ENCODE measurements around the gene ITPKB.
A peak's percentile ranks its signal among the peaks of the same experiment; 100 is the strongest.

The ITPKB gene

GRCh38 chr1:226664413-226665101, 74.5 kb downstream of the ITPKB start:
- no peak for DNase-seq

DNA sequence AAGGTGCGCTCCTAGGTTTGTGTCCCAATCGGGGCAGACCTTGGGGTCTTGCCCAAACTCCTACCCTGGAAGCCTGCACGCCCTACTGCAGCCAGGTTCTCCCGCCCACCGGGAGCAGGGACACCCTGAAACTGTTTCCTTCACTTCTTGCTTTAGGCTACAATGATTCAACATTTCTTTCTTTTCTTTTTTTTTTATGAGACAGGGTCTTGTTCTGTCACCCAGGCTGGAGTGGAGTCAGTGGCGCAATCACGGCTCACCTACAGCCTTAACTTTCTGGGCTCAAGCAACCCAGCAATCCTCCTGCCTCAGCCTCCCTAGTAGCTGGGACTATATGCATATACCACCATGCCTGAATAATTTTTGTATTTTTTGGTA, 75.8 kb downstream of the ITPKB start:
- no peak for DNase-seq

- DNase-seq: peak; percentile 84 to 85
Measured at GRCh38 chr1:226662642-226663326, 76.3 kb downstream of the ITPKB start.

DNA sequence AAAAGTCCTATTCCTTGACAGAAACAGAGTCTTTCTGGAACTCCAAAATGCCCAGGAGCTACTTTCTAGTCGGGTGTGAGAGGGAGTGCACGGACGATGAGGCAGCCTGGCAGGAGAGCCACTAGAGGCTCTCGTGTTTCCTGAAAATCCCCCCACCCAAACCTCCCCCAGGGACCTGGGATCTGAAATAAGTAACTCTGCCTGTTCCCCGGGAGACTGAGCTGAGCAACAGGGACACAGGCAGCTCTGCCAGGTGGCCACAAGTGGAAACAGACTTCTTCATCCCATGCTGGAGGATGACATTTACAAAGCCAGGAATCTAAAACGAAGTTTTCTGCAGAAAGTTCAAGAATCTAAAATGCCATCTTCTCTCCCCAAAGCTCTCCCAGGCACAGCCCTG, 77.1 kb downstream of the ITPKB start:
- no peak for DNase-seq

GRCh38 chr1:226661271-226661670, 77.8 kb downstream of the ITPKB start:
- no peak for DNase-seq

- DNase-seq: no peak
Measured at GRCh38 chr1:226660410-226661182, 78.5 kb downstream of the ITPKB start.

- no peak for DNase-seq
Measured at GRCh38 chr1:226659641-226660040, 79.4 kb downstream of the ITPKB start.

- DNase-seq: no peak
Measured at GRCh38 chr1:226659136-226659535, 79.9 kb downstream of the ITPKB start.

DNA sequence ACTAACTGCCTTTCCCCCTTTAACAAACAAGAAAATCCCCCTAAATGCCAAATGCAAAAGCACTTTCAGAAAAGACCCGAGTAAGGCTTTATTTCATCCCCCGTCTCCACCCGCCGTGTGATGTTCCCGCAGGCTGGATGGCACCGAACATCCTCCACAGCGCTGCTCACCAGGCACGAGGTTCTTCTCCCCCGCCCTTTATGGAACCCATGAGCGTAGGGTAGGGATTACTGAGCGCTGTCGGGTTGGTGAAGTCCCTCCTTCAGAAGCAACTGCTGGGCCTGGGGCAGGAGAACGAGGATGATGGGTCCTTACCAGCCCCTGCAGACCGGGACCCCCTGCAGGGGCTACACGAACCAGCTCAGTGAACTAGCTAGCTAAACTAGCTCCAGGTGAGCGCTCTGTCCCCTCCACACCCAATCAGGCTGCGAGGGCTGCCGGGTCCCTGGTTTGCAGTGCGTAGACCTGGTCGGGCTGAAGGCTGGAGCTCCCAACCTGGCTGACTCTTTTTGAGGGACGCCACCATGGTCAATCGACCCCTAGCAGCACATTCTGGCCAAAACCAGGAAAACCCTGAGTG, 80.4 kb downstream of the ITPKB start:
- DNase-seq: no peak

DNA sequence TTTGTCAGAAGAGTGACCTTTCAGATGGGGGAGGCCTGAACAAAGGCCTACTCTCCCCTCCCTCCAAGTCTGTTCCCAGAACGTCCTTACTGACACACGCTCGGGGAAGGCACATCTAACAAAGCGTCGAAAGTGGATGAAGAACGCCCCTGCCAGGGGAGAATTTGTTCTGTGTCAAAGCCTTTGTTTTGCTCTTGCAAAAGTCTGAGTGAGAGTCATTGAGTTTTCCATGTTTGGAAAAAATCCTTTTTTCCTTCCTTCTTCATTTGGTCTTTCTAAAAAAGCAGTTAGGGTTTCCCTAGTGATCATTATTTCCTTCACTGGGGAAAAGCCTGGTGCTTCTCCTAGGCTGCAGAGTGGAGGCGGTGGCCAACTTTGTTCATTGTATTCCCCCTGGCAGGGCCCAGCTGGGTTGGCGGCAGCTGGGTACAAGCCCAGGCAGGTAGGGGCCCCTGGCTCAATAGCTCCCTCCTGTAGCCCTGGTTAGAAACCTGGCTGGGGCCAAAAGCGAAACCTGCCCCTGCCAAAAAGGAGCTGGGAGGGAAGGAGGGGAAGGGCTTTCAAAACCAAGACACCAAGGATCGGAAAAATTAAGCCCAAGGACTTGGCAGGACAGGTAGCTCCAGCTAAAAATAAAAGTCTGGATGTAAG, 81.1 kb downstream of the ITPKB start:
- DNase-seq: no peak

DNA sequence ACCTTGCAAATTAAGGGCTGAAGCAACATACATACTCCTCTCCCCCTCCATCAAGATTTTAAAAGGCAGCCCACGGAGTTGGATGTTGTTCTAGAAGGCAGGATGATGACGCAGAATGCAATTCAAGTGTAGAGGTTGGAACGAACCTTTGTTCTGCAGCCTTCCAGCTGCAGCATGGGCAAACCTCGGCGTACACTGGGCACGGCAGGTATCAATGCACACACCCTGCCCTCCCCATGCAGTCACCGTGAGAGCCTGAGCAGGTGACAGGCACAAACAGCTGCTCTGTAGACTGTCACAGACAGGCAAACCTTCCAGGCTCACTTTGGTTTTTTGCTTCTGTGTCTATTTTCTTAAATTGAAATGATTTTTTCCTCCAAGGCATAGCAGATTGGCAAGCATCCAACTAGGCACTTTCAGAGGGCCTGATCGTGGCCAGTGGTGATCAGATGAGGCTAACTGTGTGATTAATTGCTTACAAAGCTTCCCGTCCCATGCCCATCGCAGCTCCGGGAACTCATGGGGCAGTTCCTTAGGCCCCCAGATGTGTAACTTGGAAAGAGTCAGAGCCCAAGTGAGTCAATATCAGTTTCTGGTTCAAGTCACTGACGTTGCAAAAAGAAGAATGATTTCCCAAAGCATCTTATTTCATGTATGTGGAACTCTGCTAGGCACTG, 82.3 kb downstream of the ITPKB start:
- DNase-seq: no peak

DNA sequence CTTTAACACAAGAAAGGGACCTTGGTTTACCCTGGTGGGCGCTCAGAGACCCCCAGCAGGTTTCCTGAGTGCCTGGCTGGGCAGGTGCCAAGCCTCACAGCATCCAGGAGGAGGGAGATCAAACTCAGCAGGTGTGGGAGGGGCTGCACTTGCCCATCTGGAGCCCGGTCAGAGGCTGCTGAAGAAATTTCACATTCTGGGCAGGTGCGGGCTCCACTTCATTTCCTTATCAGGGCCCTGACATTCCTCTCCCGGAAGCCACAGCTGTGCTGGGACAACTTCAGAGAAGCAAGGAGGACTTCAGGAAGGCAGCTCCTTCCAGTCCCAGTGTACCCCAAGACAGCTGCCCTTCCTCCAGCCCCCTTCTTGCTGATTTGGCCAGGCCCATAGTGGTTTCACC, 82.9 kb downstream of the ITPKB start:
- DNase-seq: no peak

DNA sequence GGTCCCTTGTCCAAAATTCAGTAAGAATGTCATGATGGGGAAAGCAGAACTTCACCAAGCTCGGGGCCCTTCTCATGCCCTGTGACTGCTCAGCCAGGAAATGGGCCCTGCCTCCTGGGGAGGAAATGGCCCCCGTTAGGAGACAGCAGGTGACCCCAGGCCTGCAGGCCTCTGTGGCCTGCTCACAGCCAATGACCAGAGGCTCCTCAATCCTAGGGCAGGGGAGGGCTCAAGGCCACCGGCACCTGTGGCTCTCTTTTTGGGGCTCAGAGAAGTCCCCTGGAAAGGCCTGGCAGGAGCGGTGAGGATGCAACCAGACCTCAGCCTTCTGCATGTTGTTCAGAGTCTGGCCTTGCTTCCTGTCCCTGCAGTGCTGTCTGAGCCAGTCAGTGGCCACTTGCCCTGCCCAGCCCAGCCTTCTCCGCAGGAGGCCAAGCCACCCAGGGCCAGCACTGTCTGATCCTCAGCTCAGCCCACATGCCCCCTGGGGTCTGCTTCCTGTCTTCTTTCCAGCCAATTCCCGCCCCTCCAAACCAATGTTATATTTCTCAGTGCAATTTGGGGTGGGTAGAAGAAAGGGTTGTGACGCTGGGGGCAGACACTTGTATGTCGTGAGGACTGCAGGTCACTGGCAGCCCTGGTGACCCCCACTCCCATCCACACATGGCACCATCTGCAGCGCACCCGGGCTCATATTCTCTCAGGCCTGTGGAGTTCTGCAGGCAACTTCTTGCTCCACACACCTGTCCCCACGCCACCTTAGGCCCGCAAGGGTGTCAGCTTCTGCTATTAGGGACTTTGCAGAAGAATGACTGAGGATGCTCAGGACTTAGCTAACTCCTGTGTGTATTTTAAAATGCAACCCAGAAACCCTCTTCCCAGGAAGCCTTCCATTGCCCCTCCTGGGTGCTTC, 83.6 kb downstream of the ITPKB start:
- DNase-seq: no peak

- no peak for DNase-seq
Measured at GRCh38 chr1:226654668-226655055, 84.4 kb downstream of the ITPKB start.

- DNase-seq: no peak
Measured at GRCh38 chr1:226654046-226654667, 84.9 kb downstream of the ITPKB start.

- DNase-seq: peak; percentile 58 to 70
Measured at GRCh38 chr1:226653311-226653921, 85.7 kb downstream of the ITPKB start.

DNA sequence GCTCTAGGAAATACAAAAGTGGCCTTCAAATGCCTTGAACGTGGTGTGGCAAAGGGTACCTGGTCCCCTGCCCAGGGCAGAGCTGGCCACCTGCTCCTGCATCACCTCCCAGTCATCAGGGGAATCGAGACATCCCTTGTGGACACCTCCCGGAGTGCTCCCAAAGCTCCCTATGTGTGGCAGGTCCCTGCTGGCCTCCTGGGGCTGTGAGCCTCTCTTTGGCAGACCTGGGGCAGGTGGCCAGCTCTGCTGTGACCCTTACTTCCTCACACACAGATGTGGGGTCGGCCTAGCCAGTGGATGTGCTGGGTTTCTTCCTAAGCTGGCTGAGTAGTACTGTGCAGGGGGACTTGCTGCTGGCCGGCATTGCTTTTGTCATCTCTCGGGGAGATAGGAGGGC, 86.5 kb downstream of the ITPKB start:
- DNase-seq: no peak

- no peak for DNase-seq
Measured at GRCh38 chr1:226651732-226652105, 87.4 kb downstream of the ITPKB start.

- DNase-seq: no peak
Measured at GRCh38 chr1:226651041-226651731, 87.9 kb downstream of the ITPKB start.

Data from activated T-cell treated with anti-CD3 and anti-CD28 coated beads, Interleukin-2, amount 50 U/mL, for 48 hours (primary cell).